ENCODE measurements around the gene LDOC1.
"Not testable (repeated sequence)": the region's sequence is repeated elsewhere in the genome, so short reads cannot be mapped to it uniquely, and the experiment has no call there.

LDOC1 gene
- total RNA-seq: 1.5 to 3.4 reads per million in 2 experiments

GRCh38 chrX:141176586-141177451 lies at the start of gene LDOC1:
LDOC1 (minus strand) TSS chrX:141177129; CDS start chrX:141177021, 108 bp downstream.
- DNase-seq (ENCODE audit: low read depth): peak; percentile 56

GRCh38 chrX:141221611-141222010 lies 44.7 kb upstream of the LDOC1 start:
- no peak for DNase-seq (ENCODE audit: low read depth)

GRCh38 chrX:141220342-141221008 lies 43.5 kb upstream of the LDOC1 start:
- no peak for DNase-seq (ENCODE audit: low read depth)

GRCh38 chrX:141214196-141214595 lies 37.3 kb upstream of the LDOC1 start:
- no peak for DNase-seq (ENCODE audit: low read depth)

- DNase-seq (ENCODE audit: low read depth): no peak
These were observed 25.0 kb upstream of the LDOC1 start for GRCh38 chrX:141201962-141202361.

- DNase-seq (ENCODE audit: low read depth): not testable (repeated sequence)
These were observed 11.6 kb upstream of the LDOC1 start for GRCh38 chrX:141188573-141188972.

GRCh38 chrX:141185366-141185765 lies 8.4 kb upstream of the LDOC1 start:
- DNase-seq (ENCODE audit: low read depth): no peak

GRCh38 chrX:141183000-141183399 lies 6.1 kb upstream of the LDOC1 start:
- DNase-seq (ENCODE audit: low read depth): no peak

- DNase-seq (ENCODE audit: low read depth): no peak
These were observed 3.9 kb upstream of the LDOC1 start for GRCh38 chrX:141180851-141181250.

GRCh38 chrX:141175786-141176185 lies 1.1 kb downstream of the LDOC1 start:
- DNase-seq (ENCODE audit: low read depth): no peak

- no peak for DNase-seq (ENCODE audit: low read depth)
These were observed 12.5 kb downstream of the LDOC1 start for GRCh38 chrX:141164406-141164805.

- DNase-seq (ENCODE audit: low read depth): no peak
These were observed 18.8 kb downstream of the LDOC1 start for GRCh38 chrX:141158084-141158483.

GRCh38 chrX:141155231-141155630 lies 21.7 kb downstream of the LDOC1 start:
- not testable (repeated sequence) for DNase-seq (ENCODE audit: low read depth)

GRCh38 chrX:141142946-141143345 lies 34.0 kb downstream of the LDOC1 start:
- no peak for DNase-seq (ENCODE audit: low read depth)

GRCh38 chrX:141133272-141133671 lies 43.7 kb downstream of the LDOC1 start:
- DNase-seq (ENCODE audit: low read depth): no peak

GRCh38 chrX:141127146-141127545 lies 49.8 kb downstream of the LDOC1 start:
- DNase-seq (ENCODE audit: low read depth): no peak

All from T follicular helper cell (primary cell).